ENCODE results near the gene MICAL2. TPM values are rescaled to one million over a fixed set of nuclear protein-coding genes. Genes with fewer than 3 reads are reported as not detected.

The MICAL2 gene
- polyA plus RNA-seq, 1 experiment: 135 TPM

DNA sequence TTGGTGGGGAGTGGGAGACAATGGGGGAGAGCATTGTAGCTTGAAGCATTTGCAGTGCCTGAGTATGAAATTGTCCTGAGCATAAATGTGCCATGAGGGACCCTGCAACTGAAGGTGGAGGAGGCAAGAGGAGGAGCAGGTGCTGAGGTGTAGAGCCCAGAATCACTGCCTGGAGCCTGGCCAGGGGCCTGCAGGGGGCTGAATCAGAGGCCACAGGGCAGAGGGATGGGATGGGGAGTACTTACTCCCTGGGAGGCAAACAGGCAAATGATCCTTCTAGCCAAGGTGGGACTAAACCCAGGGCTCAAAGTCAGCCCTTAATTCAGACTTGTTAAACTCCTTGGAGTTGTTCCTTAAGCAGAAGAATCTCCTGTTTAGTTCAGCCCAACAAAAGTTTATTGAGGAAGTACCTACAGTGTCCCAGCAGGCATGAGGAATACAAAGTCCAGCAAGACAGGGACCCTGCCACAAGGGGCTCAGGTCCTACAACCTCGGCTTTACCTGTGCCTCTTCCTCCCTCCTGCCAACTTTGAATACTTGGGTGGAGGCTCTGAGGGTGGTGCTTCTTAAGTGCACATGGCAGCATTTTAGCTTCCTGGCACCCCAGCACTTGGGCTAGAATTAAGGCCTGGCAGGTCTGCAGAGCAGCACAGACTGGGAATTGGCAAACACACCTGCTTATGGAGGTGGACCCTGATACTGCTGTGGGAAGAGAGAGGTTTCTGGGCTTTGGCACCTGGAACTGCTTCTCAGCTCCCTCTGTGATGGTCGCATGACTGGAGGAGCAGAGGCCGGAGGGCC, 20.0 kb downstream of the MICAL2 start:
- Histone ChIP-seq H3K36me3 (ENCODE audit: control insufficient read depth, insufficient read depth, low read length) (no peaks in the 10 kb centered on the region), H3K27me3 (ENCODE audit: control insufficient read depth, insufficient read depth, low read length) (no peaks in the 10 kb centered on the region), H3K4me3 (ENCODE audit: low read depth, low read length) (no peak overlapping the region)
- TF ChIP-seq, protein P1, sequence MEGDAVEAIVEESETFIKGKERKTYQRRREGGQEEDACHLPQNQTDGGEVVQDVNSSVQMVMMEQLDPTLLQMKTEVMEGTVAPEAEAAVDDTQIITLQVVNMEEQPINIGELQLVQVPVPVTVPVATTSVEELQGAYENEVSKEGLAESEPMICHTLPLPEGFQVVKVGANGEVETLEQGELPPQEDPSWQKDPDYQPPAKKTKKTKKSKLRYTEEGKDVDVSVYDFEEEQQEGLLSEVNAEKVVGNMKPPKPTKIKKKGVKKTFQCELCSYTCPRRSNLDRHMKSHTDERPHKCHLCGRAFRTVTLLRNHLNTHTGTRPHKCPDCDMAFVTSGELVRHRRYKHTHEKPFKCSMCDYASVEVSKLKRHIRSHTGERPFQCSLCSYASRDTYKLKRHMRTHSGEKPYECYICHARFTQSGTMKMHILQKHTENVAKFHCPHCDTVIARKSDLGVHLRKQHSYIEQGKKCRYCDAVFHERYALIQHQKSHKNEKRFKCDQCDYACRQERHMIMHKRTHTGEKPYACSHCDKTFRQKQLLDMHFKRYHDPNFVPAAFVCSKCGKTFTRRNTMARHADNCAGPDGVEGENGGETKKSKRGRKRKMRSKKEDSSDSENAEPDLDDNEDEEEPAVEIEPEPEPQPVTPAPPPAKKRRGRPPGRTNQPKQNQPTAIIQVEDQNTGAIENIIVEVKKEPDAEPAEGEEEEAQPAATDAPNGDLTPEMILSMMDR (IDR thresholded peaks at IDR 0.05; ENCODE audit: insufficient read depth, low read depth, low read length): no peak
- POLR2A ChIA-PET: no interaction called here
- CTCF ChIA-PET: no interaction called here
- no peak for DNase-seq (ENCODE audit: low read depth)

DNA sequence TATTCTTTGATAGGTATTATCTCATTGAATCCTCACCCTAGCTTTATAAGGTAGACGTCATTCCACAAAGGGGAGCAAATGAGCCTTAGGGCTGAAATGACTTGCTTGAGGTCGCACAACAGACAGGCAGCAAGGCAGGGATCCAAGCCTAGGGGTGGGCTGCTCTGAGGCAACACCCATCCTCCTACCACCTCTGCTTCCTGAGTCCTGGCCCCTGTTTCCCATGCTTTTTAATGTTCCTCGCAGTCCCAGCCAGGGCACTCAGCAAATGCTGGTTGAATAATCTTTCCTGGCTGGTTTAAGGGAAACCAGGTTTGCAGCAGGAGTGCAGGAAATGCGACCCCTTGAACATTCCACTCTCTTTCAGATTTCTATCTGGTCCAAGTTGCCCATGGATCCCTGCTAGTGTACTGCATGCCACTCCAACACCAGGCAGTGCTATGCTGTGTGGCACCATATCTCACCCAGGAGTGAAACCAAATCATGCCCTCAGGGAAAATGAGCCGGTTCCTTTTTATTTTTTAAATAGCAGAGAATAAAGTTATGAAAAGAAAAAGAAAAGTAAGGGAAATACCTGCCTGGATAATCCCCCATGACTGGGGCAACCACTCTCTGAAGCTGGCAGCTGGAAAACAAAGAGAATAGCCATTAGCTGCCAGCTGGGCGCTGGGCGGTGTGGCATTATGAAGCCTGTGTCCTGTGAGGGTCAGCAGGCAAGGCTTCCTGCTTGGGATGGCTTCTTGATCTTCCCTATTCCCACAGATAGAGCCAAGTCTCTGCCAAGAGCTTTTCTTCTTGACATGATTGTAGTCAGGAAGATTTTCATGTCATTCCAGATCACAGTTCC, 21.8 kb downstream of the MICAL2 start:
- no peaks in the 10 kb centered on the region for H3K36me3 ChIP-seq (ENCODE audit: control insufficient read depth, insufficient read depth, low read length)
- no peak overlapping the region for H3K4me3 ChIP-seq (ENCODE audit: low read depth, low read length)
- ChIA-PET POLR2A (no interaction called here), CTCF (interaction anchor here (0.6 kb wide), 1 partner anchor 18 kb away, joined by 4 read pairs; no protein-coding TSS in a partner anchor)
- H3K27me3 ChIP-seq (ENCODE audit: control insufficient read depth, insufficient read depth, low read length): no peaks in the 10 kb centered on the region
- TF ChIP-seq, protein P1 (IDR thresholded peaks at IDR 0.05; ENCODE audit: insufficient read depth, low read depth, low read length): no peak
- DNase-seq (ENCODE audit: low read depth): no peak

DNA sequence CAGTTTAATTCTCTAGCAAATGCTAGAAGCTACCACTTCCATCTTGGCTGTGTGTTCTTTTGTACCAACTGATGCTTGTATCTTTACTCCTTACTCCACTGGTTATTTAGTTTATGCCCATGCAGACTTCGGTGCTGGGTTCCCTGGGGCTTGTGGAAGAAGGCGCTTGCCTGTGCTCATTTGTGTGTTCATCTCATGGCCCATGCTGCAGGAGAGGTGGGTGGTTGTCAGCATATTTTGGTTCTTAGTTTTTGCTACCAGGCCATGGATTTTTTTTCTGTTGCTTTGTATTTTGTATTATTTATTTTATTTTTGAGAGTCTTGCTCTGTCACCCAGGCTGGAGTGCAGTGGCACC, 22.4 kb downstream of the MICAL2 start:
- CTCF ChIA-PET: no interaction called here
- Histone ChIP-seq H3K4me3 (ENCODE audit: low read depth, low read length) (no peak overlapping the region), H3K27me3 (ENCODE audit: control insufficient read depth, insufficient read depth, low read length) (no peaks in the 10 kb centered on the region), H3K36me3 (ENCODE audit: control insufficient read depth, insufficient read depth, low read length) (no peaks in the 10 kb centered on the region)
- TF ChIP-seq, protein P1 (IDR thresholded peaks at IDR 0.05; ENCODE audit: insufficient read depth, low read depth, low read length): no peak
- no peak for DNase-seq (ENCODE audit: low read depth)
- POLR2A ChIA-PET: no interaction called here

DNA sequence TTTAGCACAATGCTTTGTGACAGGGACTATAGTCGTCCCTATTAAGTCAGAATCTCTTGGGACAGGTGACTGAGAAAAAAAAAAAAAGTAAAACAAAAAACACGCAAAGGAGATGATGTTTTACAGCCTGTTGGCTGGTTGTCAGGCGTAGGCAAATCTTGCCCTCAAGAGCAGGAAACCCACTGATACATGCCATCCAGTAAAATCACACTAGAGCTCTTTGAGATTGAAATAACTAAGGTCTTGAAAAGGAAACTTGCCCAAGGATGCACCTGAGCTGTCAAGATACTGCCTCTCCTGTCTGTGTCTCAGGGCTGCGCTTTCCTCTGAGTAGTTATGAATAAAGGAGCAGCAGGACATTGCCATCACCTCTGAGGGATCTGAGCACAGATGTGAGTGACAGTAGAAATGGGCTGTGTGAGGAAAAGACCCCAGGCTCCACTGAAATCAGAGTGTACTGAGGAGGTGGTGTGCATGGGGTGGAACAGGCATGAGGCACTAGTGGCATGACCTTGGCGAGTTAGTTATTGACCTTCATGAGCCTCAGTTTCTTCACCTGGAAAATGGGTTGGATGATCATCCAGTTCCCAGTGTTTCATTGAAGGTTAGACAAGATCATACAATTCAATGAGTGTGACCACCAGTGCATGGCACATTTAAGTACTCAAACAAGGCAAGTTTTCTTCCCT, 23.3 kb downstream of the MICAL2 start:
- Histone ChIP-seq H3K4me3 (ENCODE audit: low read depth, low read length) (no peak overlapping the region), H3K36me3 (ENCODE audit: control insufficient read depth, insufficient read depth, low read length) (no peaks in the 10 kb centered on the region), H3K27me3 (ENCODE audit: control insufficient read depth, insufficient read depth, low read length) (no peaks in the 10 kb centered on the region)
- no peak for DNase-seq (ENCODE audit: low read depth)
- POLR2A ChIA-PET: no interaction called here
- TF ChIP-seq, protein P1 (IDR thresholded peaks at IDR 0.05; ENCODE audit: insufficient read depth, low read depth, low read length): no peak
- CTCF ChIA-PET: no interaction called here

DNA sequence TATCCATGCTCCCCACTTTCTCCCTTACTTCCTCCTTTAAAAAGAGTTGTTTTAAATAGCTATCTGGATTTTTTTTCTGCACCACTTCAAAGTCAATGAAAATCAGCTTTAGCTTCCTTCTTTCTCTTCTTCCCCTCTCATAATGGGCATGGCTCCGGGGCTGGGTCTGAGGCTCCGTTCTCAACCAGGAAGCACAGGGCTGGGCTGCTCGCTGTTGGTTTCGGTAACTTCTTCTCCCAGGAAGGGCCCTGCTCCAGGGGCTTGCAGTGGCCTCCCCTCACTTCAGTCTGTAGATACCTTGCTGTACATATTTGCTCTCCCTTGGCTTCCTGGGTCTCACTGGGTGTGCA, 23.8 kb downstream of the MICAL2 start:
- Histone ChIP-seq H3K27me3 (ENCODE audit: control insufficient read depth, insufficient read depth, low read length) (no peaks in the 10 kb centered on the region), H3K36me3 (ENCODE audit: control insufficient read depth, insufficient read depth, low read length) (no peaks in the 10 kb centered on the region), H3K4me3 (ENCODE audit: low read depth, low read length) (no peak overlapping the region)
- DNase-seq (ENCODE audit: low read depth): no peak
- TF ChIP-seq, protein P1 (IDR thresholded peaks at IDR 0.05; ENCODE audit: insufficient read depth, low read depth, low read length): no peak
- ChIA-PET POLR2A (no interaction called here), CTCF (no interaction called here)

Data from BJ (cell line).